DMS114 treated with DMSO at 0.1 percent for 48 hours (cell line): ENCODE measurements around the gene TUFM.
"Not testable (repeated sequence)": the region's sequence is repeated elsewhere in the genome, so short reads cannot be mapped to it uniquely, and the experiment has no call there.

Source experiments
- DNase-seq: peaks from one replicate; lab custom pipeline; 2025; ENCODE audit not compliant: unreplicated experiment; lab: John Stamatoyannopoulos, UW

TUFM gene

GRCh38 chr16:28875134-28876018, 29.2 kb upstream of the TUFM start:
- DNase-seq, result no peak

GRCh38 chr16:28874406-28874805, 28.3 kb upstream of the TUFM start:
- DNase-seq, result no peak

- DNase-seq, result no peak
Measured at GRCh38 chr16:28873543-28874201, 27.5 kb upstream of the TUFM start.

- no peak for DNase-seq
Measured at GRCh38 chr16:28872952-28873351, 26.8 kb upstream of the TUFM start.

- no peak for DNase-seq
Measured at GRCh38 chr16:28869201-28869600, 23.1 kb upstream of the TUFM start.

GRCh38 chr16:28867646-28868045, 21.5 kb upstream of the TUFM start:
- not testable (repeated sequence) for DNase-seq

- no peak for DNase-seq
Measured at GRCh38 chr16:28867241-28867640, 21.1 kb upstream of the TUFM start.

- DNase-seq, result no peak
Measured at GRCh38 chr16:28866454-28866804, 20.3 kb upstream of the TUFM start.

- no peak for DNase-seq
Measured at GRCh38 chr16:28865722-28866453, 19.7 kb upstream of the TUFM start.

- no peak for DNase-seq
Measured at GRCh38 chr16:28865001-28865688, 19.0 kb upstream of the TUFM start.

- DNase-seq, result no peak
Measured at GRCh38 chr16:28863929-28864793, 18.0 kb upstream of the TUFM start.

- no peak for DNase-seq
Measured at GRCh38 chr16:28859326-28859725, 13.2 kb upstream of the TUFM start.

GRCh38 chr16:28858421-28858820, 12.3 kb upstream of the TUFM start:
- no peak for DNase-seq

GRCh38 chr16:28846933-28847273, 755 bp upstream of the TUFM start:
- no peak for DNase-seq

GRCh38 chr16:28845761-28846079, 428 bp downstream of the TUFM start:
- no peak for DNase-seq

GRCh38 chr16:28845293-28845692, 855 bp downstream of the TUFM start:
- DNase-seq, result no peak

- DNase-seq, result no peak
Measured at GRCh38 chr16:28844226-28844885, 1.8 kb downstream of the TUFM start.

- no peak for DNase-seq
Measured at GRCh38 chr16:28843766-28844165, 2.4 kb downstream of the TUFM start.

- DNase-seq, result no peak
Measured at GRCh38 chr16:28842696-28843095, 3.5 kb downstream of the TUFM start.

GRCh38 chr16:28839899-28840298, 6.2 kb downstream of the TUFM start:
- DNase-seq, result no peak
